Dedifferentiated amniotic fluid mesenchymal stem cell (primary cell): ENCODE data around the gene BET1.
"Not testable (repeated sequence)": the region's sequence is repeated elsewhere in the genome, so short reads cannot be mapped to it uniquely, and the experiment has no call there.

Source experiments
- DNase-seq: peaks from one replicate; pipeline ENCODE4 v3.0.0-alpha.2; 2016; ENCODE audit errors: extremely low spot score

BET1 gene

GRCh38 chr7:94004024-94004951 lies at the start of gene BET1:
Gene BET1, minus strand, starts transcription at chr7:94004355. Its CDS starts 139 bp downstream, at chr7:94004216.
- peak; percentile 99 for DNase-seq

DNA sequence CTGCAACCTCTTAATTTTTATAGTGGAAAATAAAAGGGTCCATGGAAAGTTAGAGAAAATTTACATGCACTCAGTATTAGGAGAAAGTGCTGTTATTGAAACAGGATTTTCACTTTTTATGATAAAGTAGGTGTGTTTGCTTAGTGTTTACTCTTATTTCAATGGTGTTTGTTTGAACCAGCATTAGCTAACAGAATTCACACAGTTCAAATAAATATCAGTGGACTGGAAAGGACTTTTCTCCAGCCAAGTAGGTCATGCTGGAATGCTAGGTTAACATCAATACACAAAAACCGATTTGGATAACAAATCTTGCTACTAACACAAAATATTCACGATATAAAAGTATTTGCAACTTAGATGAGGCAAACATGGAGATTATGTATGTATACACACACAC lies 49.4 kb upstream of the BET1 start:
- DNase-seq = no peak

DNA sequence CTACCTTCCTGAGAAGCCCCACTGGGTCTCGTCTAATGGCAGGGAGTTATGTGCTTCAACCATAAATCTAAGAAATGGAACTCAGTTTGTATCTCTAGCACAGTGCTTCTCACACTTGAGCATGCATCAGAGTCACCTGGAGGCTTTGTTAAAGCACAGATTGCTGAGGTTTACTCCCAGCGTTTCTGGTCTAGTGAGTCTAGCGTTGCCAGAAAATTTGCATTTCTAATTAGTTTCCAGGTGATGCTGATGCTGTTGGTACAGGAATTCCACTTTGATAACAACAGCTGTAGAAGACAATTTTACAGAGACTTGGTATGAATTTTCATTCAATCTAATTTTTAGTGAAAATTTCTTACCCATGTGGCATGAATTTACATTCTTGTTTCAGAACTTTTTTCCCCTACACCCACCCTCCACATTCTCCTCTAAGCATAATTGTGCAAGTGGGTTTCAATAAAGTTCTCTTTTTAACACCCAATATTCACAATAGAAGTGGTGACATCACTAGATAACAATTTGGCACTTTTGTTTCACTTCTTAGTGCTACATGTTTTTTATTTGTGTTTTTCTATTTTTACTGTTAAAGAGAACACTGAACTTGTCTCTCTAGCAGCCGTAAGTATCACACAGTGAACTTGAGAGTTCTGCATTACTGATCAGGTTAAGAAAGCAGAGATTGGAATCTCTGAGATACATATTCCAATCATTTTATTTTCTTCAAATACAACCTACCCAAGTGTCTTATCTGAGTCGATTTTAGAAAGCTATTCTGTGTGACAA lies 48.4 kb upstream of the BET1 start:
- DNase-seq = no peak

DNA sequence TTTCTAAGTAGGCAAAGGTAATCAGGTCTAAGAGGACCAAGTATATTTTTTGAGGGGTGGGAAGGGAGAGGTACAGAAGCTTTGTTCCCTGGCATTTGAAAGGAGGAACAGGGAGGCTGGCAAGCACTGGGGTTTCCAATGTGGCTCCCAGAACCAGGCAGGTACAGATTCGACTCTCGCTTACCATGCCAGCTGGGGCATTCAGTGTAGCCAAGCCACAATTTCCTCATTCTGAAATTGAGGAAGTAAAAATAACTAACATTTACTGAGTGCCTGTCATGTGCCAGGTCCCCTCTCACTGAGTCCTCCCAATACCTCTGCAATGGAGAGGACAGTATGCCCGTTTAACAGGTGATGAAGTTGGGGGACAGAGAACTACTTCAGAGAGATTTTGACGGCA lies 45.9 kb upstream of the BET1 start:
- DNase-seq = no peak

- DNase-seq = no peak
Measured at GRCh38 chr7:94049615-94050014, 45.5 kb upstream of the BET1 start.

GRCh38 chr7:94048755-94049154 lies 44.6 kb upstream of the BET1 start:
- no peak for DNase-seq

GRCh38 chr7:94047956-94048355 lies 43.8 kb upstream of the BET1 start:
- DNase-seq = no peak

DNA sequence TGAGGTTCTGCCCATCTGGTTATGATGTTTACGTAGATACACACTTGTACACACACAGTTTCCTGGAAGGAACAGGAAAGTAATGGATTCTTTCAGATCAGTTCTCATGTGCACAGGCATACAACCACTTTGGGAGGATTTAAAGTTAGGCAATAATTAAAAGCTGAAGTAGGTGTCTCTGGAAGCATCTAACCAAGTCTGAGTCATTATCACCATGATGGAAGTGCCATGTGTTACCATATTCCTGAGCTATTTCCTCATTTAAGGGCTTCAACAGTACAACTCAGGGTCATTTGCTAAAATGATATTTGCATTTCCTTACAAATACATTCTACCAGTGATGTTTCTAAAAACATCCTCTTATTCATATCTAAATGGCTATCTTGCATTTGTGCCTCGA lies 41.4 kb upstream of the BET1 start:
- DNase-seq = no peak

DNA sequence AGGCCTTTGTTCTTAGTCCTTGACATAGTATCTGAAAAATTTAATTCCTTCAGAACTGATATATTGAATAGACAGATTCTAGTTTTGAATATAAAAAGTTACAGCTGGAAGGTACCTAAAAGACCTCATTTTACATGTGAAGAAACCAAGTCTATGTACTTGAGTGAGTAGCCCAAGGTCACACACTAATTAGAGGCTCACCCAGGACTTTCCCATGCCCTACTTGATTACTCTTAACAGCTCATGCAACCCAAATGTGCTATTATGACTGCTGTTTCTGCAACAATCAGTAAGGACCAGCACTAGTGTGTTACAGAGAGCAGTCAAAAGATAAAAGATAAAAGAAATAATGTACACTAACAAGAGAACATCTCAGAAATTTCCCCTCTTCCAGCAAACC lies 40.7 kb upstream of the BET1 start:
- DNase-seq = no peak

GRCh38 chr7:94043299-94043698 lies 39.1 kb upstream of the BET1 start:
- DNase-seq = no peak

- DNase-seq = no peak
Measured at GRCh38 chr7:94042381-94042780, 38.2 kb upstream of the BET1 start.

- no peak for DNase-seq
Measured at GRCh38 chr7:94041529-94041928, 37.4 kb upstream of the BET1 start.

- DNase-seq = no peak
Measured at GRCh38 chr7:94040254-94040653, 36.1 kb upstream of the BET1 start.

DNA sequence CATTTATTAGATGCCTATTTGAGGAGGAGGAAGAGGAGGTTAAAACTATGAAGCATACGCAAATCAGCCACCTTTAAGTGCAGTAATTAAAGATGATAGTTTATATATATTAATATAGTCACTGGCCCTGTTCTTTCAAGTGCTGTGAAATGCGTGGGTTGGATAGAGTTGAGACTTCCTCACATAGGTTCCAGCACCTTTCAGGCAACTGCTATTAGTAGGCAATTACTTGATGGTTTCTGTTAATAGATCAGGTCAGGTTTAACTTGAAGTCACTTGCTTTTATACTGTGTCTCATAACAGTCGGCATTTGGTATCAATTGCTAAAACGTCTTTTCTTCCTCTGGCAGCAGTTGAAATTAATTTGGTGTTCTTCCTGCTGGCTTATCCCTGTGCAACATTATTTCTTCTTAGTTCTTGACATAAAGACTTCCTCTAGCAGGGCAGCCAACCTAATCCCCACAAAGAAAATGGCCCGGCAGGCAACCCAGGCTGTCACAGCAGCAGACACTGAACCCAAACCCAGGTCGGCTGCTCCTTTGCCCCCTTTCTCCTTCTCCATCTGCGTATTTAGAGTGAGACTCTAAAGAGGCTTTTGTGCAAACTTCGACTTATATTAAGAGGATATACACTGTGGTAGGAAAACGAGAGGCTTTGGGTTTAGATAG lies 35.3 kb upstream of the BET1 start:
- DNase-seq = no peak

GRCh38 chr7:94031865-94032264 lies 27.7 kb upstream of the BET1 start:
- DNase-seq = no peak

DNA sequence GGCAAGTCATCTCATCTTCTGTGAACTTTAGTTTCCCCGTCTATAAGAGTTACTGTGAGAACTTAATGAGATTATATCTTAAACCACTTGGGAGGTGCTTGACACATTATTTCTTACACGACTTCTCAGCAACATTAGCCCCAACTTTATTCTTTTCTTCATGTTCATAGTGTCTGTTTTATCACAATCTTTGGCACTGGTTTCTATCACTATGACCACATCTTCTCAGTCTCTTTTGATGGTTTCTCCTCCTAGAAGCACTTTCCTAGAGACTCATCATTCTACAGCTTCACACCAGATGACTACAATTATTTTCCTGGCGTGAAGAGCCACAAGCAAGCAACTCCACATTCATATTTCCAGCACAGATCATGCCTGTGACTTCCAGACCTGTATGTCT lies 26.5 kb upstream of the BET1 start:
- no peak for DNase-seq

DNA sequence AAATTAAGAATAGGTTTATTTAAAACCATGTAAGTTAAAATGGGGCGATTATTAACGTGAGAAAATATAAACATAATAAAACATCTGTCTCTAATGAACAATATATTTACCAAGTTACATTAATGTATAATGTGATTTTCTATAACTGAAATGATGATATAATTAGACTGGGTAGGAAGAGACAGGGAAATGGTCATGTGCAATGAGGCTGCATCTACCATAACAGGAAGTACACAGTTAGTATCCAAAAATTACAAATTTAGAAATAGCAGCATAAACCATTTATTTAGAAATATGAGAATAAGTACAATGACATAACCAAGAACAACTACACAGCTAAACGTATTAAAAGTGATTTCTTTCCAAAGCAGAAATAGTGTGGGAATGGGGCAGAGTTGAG lies 25.8 kb upstream of the BET1 start:
- no peak for DNase-seq

DNA sequence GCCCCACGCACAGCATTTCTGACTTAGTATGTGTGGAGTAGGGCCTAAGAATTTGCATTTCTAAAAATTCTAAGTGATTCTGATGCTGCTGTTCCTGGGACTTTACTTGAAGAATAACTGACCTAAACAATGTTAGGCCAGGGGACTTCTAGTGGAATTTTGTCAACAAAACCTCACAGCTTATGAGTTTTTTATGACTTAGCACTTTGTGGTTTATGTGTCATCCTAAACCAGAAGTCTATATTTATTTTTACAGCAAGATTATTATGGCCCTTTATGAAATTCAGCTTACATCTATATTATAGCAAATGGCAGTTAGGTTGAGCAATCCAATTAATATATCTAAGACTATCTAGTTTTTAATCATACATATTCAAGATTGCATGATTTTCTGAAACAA lies 24.6 kb upstream of the BET1 start:
- no peak for DNase-seq

- not testable (repeated sequence) for DNase-seq
Measured at GRCh38 chr7:94026619-94027018, 22.5 kb upstream of the BET1 start.

- DNase-seq = no peak
Measured at GRCh38 chr7:94022550-94022949, 18.4 kb upstream of the BET1 start.

- DNase-seq = no peak
Measured at GRCh38 chr7:94016786-94017185, 12.6 kb upstream of the BET1 start.

- DNase-seq = no peak
Measured at GRCh38 chr7:94015538-94015937, 11.4 kb upstream of the BET1 start.
